HEK293 (cell line): ENCODE results near the gene SEC22C.

ENCODE experiments used
- CTCF ChIA-PET: fragments of 350-600 bp; formaldehyde crosslinking; extraction: SDS; loops from one replicate; lab custom pipeline; 2021; ENCODE audit warnings: antibody characterized with exemption; lab: Yijun Ruan, JAX
- POLR2A ChIA-PET: fragments of 300-600 bp; formaldehyde crosslinking; extraction: SDS; loops from one replicate; lab custom pipeline; 2020; ENCODE audit warnings: antibody characterized with exemption, inconsistent platforms; lab: Yijun Ruan, JAX
- H3K27ac ChIP-seq: fragments of 200-500 bp; sonication (Bioruptor generic); 2 replicates; pipeline ENCODE4 v1.5.1; 2014; ENCODE audit warnings: low read depth, low read length, control low read depth, inconsistent platforms; ENCODE audit errors: extremely low read depth
- H3K36me3 ChIP-seq, 2 experiments: fragments of 200-500 bp in 1 of 2; sonication (Bioruptor generic) in 1 of 2; 1 replicate in 1 of 2; 2 replicates in 1 of 2; pipeline ENCODE4 v1.5.1; 2014 to 2017; ENCODE audit warnings: inconsistent platforms in 2 of 2, low read length in 2 of 2; ENCODE audit not compliant: control insufficient read depth in 2 of 2, insufficient read depth in 1 of 2
- H3K4me1 ChIP-seq: fragments of 200-500 bp; sonication (Bioruptor generic); 2 replicates; pipeline ENCODE4 v1.5.1; 2014; ENCODE audit warnings: mild to moderate bottlenecking, low read length, inconsistent platforms; ENCODE audit not compliant: control insufficient read depth, insufficient read depth
- H3K4me3 ChIP-seq: 2 replicates; pipeline ENCODE4 v1.5.1; 2011; ENCODE audit warnings: low read depth, mild to moderate bottlenecking, control low read depth, low read length, moderate library complexity
- H3K9me3 ChIP-seq: fragments of 200-500 bp; sonication (Bioruptor generic); 2 replicates; pipeline ENCODE4 v1.5.1; 2014; ENCODE audit warnings: low read depth, low read length, inconsistent platforms; ENCODE audit not compliant: control insufficient read depth, insufficient read depth
- GLIS1 ChIP-seq: fragments of 450-650 bp; formaldehyde crosslinking; IDR thresholded peaks from 2 replicates; pipeline ENCODE4 v1.5.1; 2016; ENCODE audit warnings: missing biosample characterization, missing genetic modification characterization
- KLF8 ChIP-seq: fragments of 450-650 bp; formaldehyde crosslinking; IDR thresholded peaks from 2 replicates; pipeline ENCODE4 v1.5.1; 2016; ENCODE audit warnings: missing biosample characterization, missing genetic modification characterization
- REPIN1 ChIP-seq: fragments of 450-650 bp; formaldehyde crosslinking; IDR thresholded peaks from 2 replicates; pipeline ENCODE4 v1.5.1; 2017; ENCODE audit warnings: missing biosample characterization, missing genetic modification characterization, low read depth
- ZBTB17 ChIP-seq: fragments of 450-650 bp; formaldehyde crosslinking; IDR thresholded peaks from 2 replicates; pipeline ENCODE4 v1.5.1; 2016; ENCODE audit warnings: missing biosample characterization, missing genetic modification characterization
- ZNF121 ChIP-seq: fragments of 450-650 bp; formaldehyde crosslinking; IDR thresholded peaks from 2 replicates; pipeline ENCODE4 v1.5.1; 2016; ENCODE audit warnings: missing biosample characterization, missing genetic modification characterization
- ZNF138 ChIP-seq: fragments of 450-650 bp; formaldehyde crosslinking; IDR thresholded peaks from 2 replicates; pipeline ENCODE4 v1.5.1; 2016; ENCODE audit warnings: missing biosample characterization, missing genetic modification characterization, borderline replicate concordance
- ZNF24 ChIP-seq: fragments of 450-650 bp; formaldehyde crosslinking; IDR thresholded peaks from 2 replicates; pipeline ENCODE4 v1.5.1; 2016; ENCODE audit warnings: missing biosample characterization, missing genetic modification characterization
- ZNF341 ChIP-seq: fragments of 450-650 bp; formaldehyde crosslinking; IDR thresholded peaks from 2 replicates; pipeline ENCODE4; 2016; ENCODE audit warnings: low read depth, missing biosample characterization, missing genetic modification characterization
- ZNF510 ChIP-seq: fragments of 450-650 bp; formaldehyde crosslinking; IDR thresholded peaks from 2 replicates; pipeline ENCODE4 v1.5.1; 2018; ENCODE audit warnings: mild to moderate bottlenecking, missing genetic modification characterization, missing biosample characterization; ENCODE audit not compliant: insufficient replicate concordance
- ZNF530 ChIP-seq: fragments of 450-650 bp; formaldehyde crosslinking; IDR thresholded peaks from 2 replicates; pipeline ENCODE4 v1.5.1; 2016; ENCODE audit warnings: low read depth, missing biosample characterization, missing genetic modification characterization
- ZNF558 ChIP-seq: fragments of 450-650 bp; formaldehyde crosslinking; IDR thresholded peaks from 2 replicates; pipeline ENCODE4 v1.5.1; 2016; ENCODE audit warnings: missing biosample characterization, missing genetic modification characterization
- ZNF660 ChIP-seq: fragments of 450-650 bp; IDR thresholded peaks from 2 replicates; pipeline ENCODE4 v1.5.1; 2018; ENCODE audit warnings: missing biosample characterization, mild to moderate bottlenecking, missing genetic modification characterization
- ZNF664 ChIP-seq: fragments of 450-650 bp; formaldehyde crosslinking; IDR thresholded peaks from 2 replicates; pipeline ENCODE4 v1.5.1; 2016; ENCODE audit warnings: missing biosample characterization, missing genetic modification characterization
- ZNF707 ChIP-seq: fragments of 450-650 bp; formaldehyde crosslinking; IDR thresholded peaks from 2 replicates; pipeline ENCODE4 v1.5.1; 2016; ENCODE audit warnings: missing biosample characterization, missing genetic modification characterization
- TF ChIP-seq, protein P1 (sequence below): fragments of 450-650 bp; formaldehyde crosslinking; IDR thresholded peaks from 2 replicates; pipeline ENCODE4 v1.5.1; 2016; ENCODE audit warnings: missing biosample characterization, missing genetic modification characterization
- TF ChIP-seq, protein P2 (sequence below): fragments of 450-650 bp; IDR thresholded peaks from 2 replicates; pipeline ENCODE4 v1.5.1; 2018; ENCODE audit warnings: missing biosample characterization, missing genetic modification characterization
- TF ChIP-seq, protein P3 (sequence below): fragments of 450-650 bp; formaldehyde crosslinking; IDR thresholded peaks from 2 replicates; pipeline ENCODE4 v1.5.1; 2017; ENCODE audit warnings: missing biosample characterization, missing genetic modification characterization
- TF ChIP-seq, protein P4 (sequence below): fragments of 450-650 bp; formaldehyde crosslinking; IDR thresholded peaks from 2 replicates; pipeline ENCODE4 v1.5.1; 2016; ENCODE audit warnings: missing biosample characterization, missing genetic modification characterization
- TF ChIP-seq, protein P5 (sequence below): fragments of 450-650 bp; formaldehyde crosslinking; IDR thresholded peaks from 2 replicates; pipeline ENCODE4 v1.5.1; 2016; ENCODE audit warnings: missing biosample characterization, missing genetic modification characterization
- TF ChIP-seq, protein P6 (sequence below): sonication (generic); formaldehyde crosslinking; IDR thresholded peaks from 2 replicates; pipeline ENCODE4 v1.8.1; 2022; ENCODE audit warnings: mild to moderate bottlenecking, moderate library complexity, missing genetic modification reagents

Gene SEC22C

DNA sequence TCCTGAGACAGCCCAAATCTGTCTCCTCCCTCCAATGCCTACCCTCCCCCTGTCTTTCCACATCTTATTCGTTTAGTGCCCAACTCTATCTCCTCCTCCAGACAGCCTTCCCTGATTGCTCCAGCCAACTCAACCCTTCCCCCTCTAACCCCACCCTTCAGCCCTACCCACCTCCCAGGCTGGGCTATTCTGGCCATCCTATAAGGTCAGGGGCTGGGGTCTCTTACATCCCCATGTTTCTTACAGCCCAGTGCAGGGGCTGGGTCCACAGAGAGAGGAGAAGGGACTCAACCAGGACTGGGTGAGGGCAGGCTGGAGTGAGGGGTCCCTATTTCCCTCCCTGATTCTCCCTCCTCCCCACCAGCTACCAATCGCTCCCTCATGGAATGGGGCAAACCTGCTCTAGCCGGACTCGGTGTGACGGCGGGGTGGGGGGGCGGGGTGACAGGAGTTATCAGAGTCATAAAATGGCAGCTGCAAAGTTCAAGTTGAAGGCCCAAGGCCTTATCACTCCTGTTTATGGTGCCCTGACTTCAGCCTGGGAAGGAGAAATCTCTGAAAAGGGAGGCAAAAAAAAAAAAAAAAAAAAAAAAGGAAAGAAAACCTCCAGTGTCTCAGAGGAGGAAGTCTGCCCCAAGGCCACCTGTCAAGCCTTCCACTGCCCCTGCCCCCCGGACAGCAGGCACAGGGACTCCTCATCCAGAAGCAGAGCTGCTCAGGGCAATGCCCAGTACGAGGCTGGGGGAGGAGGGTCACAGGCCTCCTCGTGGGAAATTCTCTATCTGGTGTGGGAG, 77.2 kb downstream of the SEC22C start:
- Histone ChIP-seq H3K9me3 (no peaks in the 10 kb centered on the region), H3K36me3 (no peaks in the 10 kb centered on the region), H3K4me1 (no peaks in the 10 kb centered on the region), H3K27ac (no peak overlapping the region), H3K4me3 (no peak overlapping the region)
- ChIA-PET POLR2A (interaction anchor here (0.6 to 0.7 kb wide), 2 partner anchors 10 to 535 kb away, joined by 3 to 5 read pairs; no protein-coding TSS in a partner anchor), CTCF (no interaction called here)
- TF ChIP-seq ZNF510 (tag by site-specific recombination) (no peak), GLIS1 (tag by site-specific recombination) (0 out of 2 replicates have a peak, but pooled peaks have one; percentile 9)
- TF ChIP-seq, protein P1, sequence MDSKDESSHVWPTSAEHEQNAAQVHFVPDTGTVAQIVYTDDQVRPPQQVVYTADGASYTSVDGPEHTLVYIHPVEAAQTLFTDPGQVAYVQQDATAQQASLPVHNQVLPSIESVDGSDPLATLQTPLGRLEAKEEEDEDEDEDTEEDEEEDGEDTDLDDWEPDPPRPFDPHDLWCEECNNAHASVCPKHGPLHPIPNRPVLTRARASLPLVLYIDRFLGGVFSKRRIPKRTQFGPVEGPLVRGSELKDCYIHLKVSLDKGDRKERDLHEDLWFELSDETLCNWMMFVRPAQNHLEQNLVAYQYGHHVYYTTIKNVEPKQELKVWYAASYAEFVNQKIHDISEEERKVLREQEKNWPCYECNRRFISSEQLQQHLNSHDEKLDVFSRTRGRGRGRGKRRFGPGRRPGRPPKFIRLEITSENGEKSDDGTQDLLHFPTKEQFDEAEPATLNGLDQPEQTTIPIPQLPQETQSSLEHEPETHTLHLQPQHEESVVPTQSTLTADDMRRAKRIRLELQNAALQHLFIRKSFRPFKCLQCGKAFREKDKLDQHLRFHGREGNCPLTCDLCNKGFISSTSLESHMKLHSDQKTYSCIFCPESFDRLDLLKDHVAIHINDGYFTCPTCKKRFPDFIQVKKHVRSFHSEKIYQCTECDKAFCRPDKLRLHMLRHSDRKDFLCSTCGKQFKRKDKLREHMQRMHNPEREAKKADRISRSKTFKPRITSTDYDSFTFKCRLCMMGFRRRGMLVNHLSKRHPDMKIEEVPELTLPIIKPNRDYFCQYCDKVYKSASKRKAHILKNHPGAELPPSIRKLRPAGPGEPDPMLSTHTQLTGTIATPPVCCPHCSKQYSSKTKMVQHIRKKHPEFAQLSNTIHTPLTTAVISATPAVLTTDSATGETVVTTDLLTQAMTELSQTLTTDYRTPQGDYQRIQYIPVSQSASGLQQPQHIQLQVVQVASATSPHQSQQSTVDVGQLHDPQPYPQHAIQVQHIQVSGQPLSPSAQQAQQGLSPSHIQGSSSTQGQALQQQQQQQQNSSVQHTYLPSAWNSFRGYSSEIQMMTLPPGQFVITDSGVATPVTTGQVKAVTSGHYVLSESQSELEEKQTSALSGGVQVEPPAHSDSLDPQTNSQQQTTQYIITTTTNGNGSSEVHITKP (tag by site-specific recombination), result no peak

DNA sequence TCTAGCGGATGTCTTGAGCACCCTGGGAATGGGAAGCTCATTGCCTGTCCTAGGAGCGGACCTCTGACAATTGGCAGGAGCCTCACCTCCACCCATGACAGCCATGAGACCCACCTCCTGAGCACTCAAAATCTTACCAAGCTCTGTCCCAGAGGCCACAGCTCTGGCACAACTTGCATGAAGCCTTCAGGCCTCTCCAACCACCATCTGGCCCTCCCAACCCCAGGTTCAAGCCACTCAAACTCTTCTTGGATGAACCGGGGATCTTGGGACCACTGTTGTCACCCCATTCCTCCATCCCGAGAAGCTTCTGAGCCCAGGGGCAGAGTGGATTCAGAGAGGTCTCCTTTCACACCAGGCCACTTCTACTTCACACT, 77.8 kb downstream of the SEC22C start:
- H3K4me3 ChIP-seq, result no peak overlapping the region
- POLR2A ChIA-PET, result no interaction called here
- CTCF ChIA-PET, result no interaction called here
- no peak overlapping the region for H3K27ac ChIP-seq
- H3K36me3 ChIP-seq, result no peaks in the 10 kb centered on the region
- no peaks in the 10 kb centered on the region for H3K9me3 ChIP-seq
- TF ChIP-seq KLF8 (tag by site-specific recombination), result no peak
- no peak for TF ChIP-seq ZNF530
- no peak for TF ChIP-seq ZNF24 (tag by site-specific recombination)
- TF ChIP-seq ZNF707 (tag by site-specific recombination), result no peak
- TF ChIP-seq, protein P2, sequence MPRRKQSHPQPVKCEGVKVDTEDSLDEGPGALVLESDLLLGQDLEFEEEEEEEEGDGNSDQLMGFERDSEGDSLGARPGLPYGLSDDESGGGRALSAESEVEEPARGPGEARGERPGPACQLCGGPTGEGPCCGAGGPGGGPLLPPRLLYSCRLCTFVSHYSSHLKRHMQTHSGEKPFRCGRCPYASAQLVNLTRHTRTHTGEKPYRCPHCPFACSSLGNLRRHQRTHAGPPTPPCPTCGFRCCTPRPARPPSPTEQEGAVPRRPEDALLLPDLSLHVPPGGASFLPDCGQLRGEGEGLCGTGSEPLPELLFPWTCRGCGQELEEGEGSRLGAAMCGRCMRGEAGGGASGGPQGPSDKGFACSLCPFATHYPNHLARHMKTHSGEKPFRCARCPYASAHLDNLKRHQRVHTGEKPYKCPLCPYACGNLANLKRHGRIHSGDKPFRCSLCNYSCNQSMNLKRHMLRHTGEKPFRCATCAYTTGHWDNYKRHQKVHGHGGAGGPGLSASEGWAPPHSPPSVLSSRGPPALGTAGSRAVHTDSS (tag by site-specific recombination), result no peak
- TF ChIP-seq GLIS1 (tag by site-specific recombination), result no peak
- TF ChIP-seq ZNF121 (tag by site-specific recombination), result no peak
- TF ChIP-seq ZBTB17, result no peak
- TF ChIP-seq, protein P3, sequence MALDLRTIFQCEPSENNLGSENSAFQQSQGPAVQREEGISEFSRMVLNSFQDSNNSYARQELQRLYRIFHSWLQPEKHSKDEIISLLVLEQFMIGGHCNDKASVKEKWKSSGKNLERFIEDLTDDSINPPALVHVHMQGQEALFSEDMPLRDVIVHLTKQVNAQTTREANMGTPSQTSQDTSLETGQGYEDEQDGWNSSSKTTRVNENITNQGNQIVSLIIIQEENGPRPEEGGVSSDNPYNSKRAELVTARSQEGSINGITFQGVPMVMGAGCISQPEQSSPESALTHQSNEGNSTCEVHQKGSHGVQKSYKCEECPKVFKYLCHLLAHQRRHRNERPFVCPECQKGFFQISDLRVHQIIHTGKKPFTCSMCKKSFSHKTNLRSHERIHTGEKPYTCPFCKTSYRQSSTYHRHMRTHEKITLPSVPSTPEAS (tag by site-specific recombination), result no peak
- TF ChIP-seq, protein P4, sequence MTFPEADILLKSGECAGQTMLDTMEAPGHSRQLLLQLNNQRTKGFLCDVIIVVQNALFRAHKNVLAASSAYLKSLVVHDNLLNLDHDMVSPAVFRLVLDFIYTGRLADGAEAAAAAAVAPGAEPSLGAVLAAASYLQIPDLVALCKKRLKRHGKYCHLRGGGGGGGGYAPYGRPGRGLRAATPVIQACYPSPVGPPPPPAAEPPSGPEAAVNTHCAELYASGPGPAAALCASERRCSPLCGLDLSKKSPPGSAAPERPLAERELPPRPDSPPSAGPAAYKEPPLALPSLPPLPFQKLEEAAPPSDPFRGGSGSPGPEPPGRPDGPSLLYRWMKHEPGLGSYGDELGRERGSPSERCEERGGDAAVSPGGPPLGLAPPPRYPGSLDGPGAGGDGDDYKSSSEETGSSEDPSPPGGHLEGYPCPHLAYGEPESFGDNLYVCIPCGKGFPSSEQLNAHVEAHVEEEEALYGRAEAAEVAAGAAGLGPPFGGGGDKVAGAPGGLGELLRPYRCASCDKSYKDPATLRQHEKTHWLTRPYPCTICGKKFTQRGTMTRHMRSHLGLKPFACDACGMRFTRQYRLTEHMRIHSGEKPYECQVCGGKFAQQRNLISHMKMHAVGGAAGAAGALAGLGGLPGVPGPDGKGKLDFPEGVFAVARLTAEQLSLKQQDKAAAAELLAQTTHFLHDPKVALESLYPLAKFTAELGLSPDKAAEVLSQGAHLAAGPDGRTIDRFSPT (tag by site-specific recombination), result no peak
- no peak for TF ChIP-seq ZNF660 (tag by site-specific recombination)
- TF ChIP-seq ZNF138, result no peak
- TF ChIP-seq ZNF558 (tag by site-specific recombination), result no peak
- TF ChIP-seq ZNF664, result no peak
- TF ChIP-seq ZNF510 (tag by site-specific recombination), result no peak
- TF ChIP-seq REPIN1 (tag by site-specific recombination), result no peak
- no peak for TF ChIP-seq ZNF341 (tag by site-specific recombination)
- TF ChIP-seq, protein P5, sequence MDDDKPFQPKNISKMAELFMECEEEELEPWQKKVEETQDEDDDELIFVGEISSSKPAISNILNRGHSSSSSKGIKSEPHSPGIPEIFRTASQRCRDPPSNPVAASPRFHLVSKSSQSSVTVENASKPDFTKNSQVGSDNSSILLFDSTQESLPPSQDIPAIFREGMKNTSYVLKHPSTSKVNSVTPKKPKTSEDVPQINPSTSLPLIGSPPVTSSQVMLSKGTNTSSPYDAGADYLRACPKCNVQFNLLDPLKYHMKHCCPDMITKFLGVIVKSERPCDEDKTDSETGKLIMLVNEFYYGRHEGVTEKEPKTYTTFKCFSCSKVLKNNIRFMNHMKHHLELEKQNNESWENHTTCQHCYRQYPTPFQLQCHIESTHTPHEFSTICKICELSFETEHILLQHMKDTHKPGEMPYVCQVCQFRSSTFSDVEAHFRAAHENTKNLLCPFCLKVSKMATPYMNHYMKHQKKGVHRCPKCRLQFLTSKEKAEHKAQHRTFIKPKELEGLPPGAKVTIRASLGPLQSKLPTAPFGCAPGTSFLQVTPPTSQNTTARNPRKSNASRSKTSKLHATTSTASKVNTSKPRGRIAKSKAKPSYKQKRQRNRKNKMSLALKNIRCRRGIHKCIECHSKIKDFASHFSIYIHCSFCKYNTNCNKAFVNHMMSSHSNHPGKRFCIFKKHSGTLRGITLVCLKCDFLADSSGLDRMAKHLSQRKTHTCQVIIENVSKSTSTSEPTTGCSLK (tag by site-specific recombination), result no peak
- TF ChIP-seq, protein P6, sequence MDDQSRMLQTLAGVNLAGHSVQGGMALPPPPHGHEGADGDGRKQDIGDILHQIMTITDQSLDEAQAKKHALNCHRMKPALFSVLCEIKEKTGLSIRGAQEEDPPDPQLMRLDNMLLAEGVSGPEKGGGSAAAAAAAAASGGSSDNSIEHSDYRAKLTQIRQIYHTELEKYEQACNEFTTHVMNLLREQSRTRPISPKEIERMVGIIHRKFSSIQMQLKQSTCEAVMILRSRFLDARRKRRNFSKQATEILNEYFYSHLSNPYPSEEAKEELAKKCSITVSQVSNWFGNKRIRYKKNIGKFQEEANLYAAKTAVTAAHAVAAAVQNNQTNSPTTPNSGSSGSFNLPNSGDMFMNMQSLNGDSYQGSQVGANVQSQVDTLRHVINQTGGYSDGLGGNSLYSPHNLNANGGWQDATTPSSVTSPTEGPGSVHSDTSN (CRISPR knock-in tag), result no peak
- TF ChIP-seq, all 188 proteins: peak for 0
- no peaks in the 10 kb centered on the region for H3K4me1 ChIP-seq
